Liver (tissue), 3 donors: ENCODE results near the gene WDR5.
A peak's percentile ranks its signal among the peaks of the same experiment; 100 is the strongest.

Source experiments
- ATF3 ChIP-seq: IDR thresholded peaks from 2 replicates; pipeline ENCODE4 v1.6.1; 2016; ENCODE audit warnings: antibody characterized with exemption
- CTCF ChIP-seq: fragments of 150-350 bp; IDR thresholded peaks from 2 replicates; pipeline ENCODE4 v1.5.1; 2017; ENCODE audit warnings: improper control_type of control experiment, low read depth, low read length; ENCODE audit not compliant: missing input control
- MAX ChIP-seq: IDR thresholded peaks from 2 replicates; pipeline ENCODE4 v1.6.1; 2016; ENCODE audit warnings: antibody characterized with exemption
- REST ChIP-seq: IDR thresholded peaks from 2 replicates; pipeline ENCODE4 v1.6.1; 2016; ENCODE audit warnings: antibody characterized with exemption, mild to moderate bottlenecking
- YY1 ChIP-seq: IDR thresholded peaks from 2 replicates; pipeline ENCODE4 v1.6.1; 2016; ENCODE audit warnings: antibody characterized with exemption, mild to moderate bottlenecking
- donor health status: healthy.
- donor health status: healthy.

GRCh38 chr9:134135343-134136117 lies at the start of gene WDR5:
- no peak for TF ChIP-seq CTCF
- peak; percentile 41 for TF ChIP-seq YY1
- no peak for TF ChIP-seq ATF3
- TF ChIP-seq MAX, result peak; percentile 93
- no peak for TF ChIP-seq REST
